Midbrain (tissue), 1 donor: ENCODE measurements around the gene TEAD4.
A peak's percentile ranks its signal among the peaks of the same experiment; 100 is the strongest.
"Not testable (repeated sequence)": the region's sequence is repeated elsewhere in the genome, so short reads cannot be mapped to it uniquely, and the experiment has no call there.

Experiments used
- DNase-seq: peaks from one replicate; lab custom pipeline; 2025; lab: John Stamatoyannopoulos, UW

Gene TEAD4

GRCh38 chr12:3048540-3048939 is 89.3 kb downstream of the TEAD4 start:
- DNase-seq: no peak

GRCh38 chr12:3049176-3049575 is 90.0 kb downstream of the TEAD4 start:
- DNase-seq: no peak

GRCh38 chr12:3049611-3050249 is 90.5 kb downstream of the TEAD4 start:
- no peak for DNase-seq

GRCh38 chr12:3054374-3054773 is 95.2 kb downstream of the TEAD4 start:
- DNase-seq: no peak

- DNase-seq: no peak
These were observed 96.0 kb downstream of the TEAD4 start for GRCh38 chr12:3055026-3055703.

GRCh38 chr12:3055704-3056467 is 96.7 kb downstream of the TEAD4 start:
- no peak for DNase-seq

GRCh38 chr12:3061059-3061458 is 101.9 kb downstream of the TEAD4 start:
- no peak for DNase-seq

GRCh38 chr12:3061501-3062215 is 102.5 kb downstream of the TEAD4 start:
- DNase-seq: no peak

GRCh38 chr12:3065300-3065699 is 106.1 kb downstream of the TEAD4 start:
- DNase-seq: no peak

GRCh38 chr12:3065846-3066245 is 106.6 kb downstream of the TEAD4 start:
- DNase-seq: not testable (repeated sequence)

GRCh38 chr12:3069714-3070113 is 110.5 kb downstream of the TEAD4 start:
- no peak for DNase-seq

- DNase-seq: no peak
These were observed 111.9 kb downstream of the TEAD4 start for GRCh38 chr12:3071107-3071506.

- DNase-seq: no peak
These were observed 112.5 kb downstream of the TEAD4 start for GRCh38 chr12:3071710-3072109.

- peak; percentile 77 for DNase-seq
These were observed 114.4 kb downstream of the TEAD4 start for GRCh38 chr12:3073438-3074250.

GRCh38 chr12:3075315-3075714 is 116.1 kb downstream of the TEAD4 start:
- no peak for DNase-seq

- peak; percentile 59 for DNase-seq
These were observed 117.8 kb downstream of the TEAD4 start, which contains the start of gene TSPAN9 for GRCh38 chr12:3076730-3077571. Gene TSPAN9 (plus strand): TSS chr12:3077379. CDS start chr12:3201194, 123,815 bp downstream.

GRCh38 chr12:3077572-3078081 is 118.4 kb downstream of the TEAD4 start:
- DNase-seq: no peak

- no peak for DNase-seq
These were observed 119.1 kb downstream of the TEAD4 start for GRCh38 chr12:3078086-3078820.

- no peak for DNase-seq
These were observed 121.9 kb downstream of the TEAD4 start for GRCh38 chr12:3081091-3081490.

- DNase-seq: no peak
These were observed 122.7 kb downstream of the TEAD4 start for GRCh38 chr12:3081886-3082285.
